Measurements from ENCODE around the gene MAMSTR. TPM values are rescaled to one million over a fixed set of nuclear protein-coding genes. Genes with fewer than 3 reads are reported as not detected.

The MAMSTR gene
- total and polyA plus RNA-seq, 9 of the 15 experiments (the other 6 are each of a cell fraction or from before 2014, with no cell fraction given), result 0.08 to 1.00 (median 0.40) TPM; not detected in 1

GRCh38 chr19:48724796-48725753 lies 5.5 kb upstream of the MAMSTR start (continued):
- TF ChIP-seq, protein P1, sequence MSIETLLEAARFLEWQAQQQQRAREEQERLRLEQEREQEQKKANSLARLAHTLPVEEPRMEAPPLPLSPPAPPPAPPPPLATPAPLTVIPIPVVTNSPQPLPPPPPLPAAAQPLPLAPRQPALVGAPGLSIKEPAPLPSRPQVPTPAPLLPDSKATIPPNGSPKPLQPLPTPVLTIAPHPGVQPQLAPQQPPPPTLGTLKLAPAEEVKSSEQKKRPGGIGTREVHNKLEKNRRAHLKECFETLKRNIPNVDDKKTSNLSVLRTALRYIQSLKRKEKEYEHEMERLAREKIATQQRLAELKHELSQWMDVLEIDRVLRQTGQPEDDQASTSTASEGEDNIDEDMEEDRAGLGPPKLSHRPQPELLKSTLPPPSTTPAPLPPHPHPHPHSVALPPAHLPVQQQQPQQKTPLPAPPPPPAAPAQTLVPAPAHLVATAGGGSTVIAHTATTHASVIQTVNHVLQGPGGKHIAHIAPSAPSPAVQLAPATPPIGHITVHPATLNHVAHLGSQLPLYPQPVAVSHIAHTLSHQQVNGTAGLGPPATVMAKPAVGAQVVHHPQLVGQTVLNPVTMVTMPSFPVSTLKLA (conservative IDR thresholded peaks at IDR 0.05), result 0 out of 4 replicates have a peak, but pooled peaks of 1 of the 2 experiments have one; percentile 32
- TF ChIP-seq ATF7 (IDR thresholded peaks at IDR 0.05) (peak; percentile 79), MEF2A (IDR thresholded peaks at IDR 0.05; ENCODE audit: control insufficient read depth, low read depth, low read length) (no peak), FOXP1 (CRISPR knock-in tag; IDR thresholded peaks at IDR 0.05) (no peak), ZNF184 (CRISPR knock-in tag; IDR thresholded peaks at IDR 0.05) (no peak), MAZ (CRISPR knock-in tag; conservative IDR thresholded peaks at IDR 0.05 in 1 of 2, IDR thresholded peaks at IDR 0.05 in 1 of 2) (peak in 1 of 2 experiments; percentile 24; a peak in 1 of 4 replicates), ZFPM2 (CRISPR knock-in tag; IDR thresholded peaks at IDR 0.05) (no peak), ZNF175 (CRISPR knock-in tag; IDR thresholded peaks at IDR 0.05; ENCODE audit: low read depth) (peak; percentile 86), TOE1 (IDR thresholded peaks at IDR 0.05; ENCODE audit: borderline replicate concordance) (no peak), TOE1 (CRISPR knock-in tag; IDR thresholded peaks at IDR 0.05; ENCODE audit: borderline replicate concordance, low read depth) (no peak), MAFG (tag; conservative IDR thresholded peaks at IDR 0.05) (peak; percentile 51; the same call in 1 of the 2 replicates), SREBF2 (CRISPR knock-in tag; IDR thresholded peaks at IDR 0.05) (no peak), HNRNPH1 (optimal IDR thresholded peaks at IDR 0.05; ENCODE audit: low read depth, low read length) (no peak), ATF1 (CRISPR knock-in tag; IDR thresholded peaks at IDR 0.05) (no peak), ATF1 (tag; IDR thresholded peaks at IDR 0.05) (peak; percentile 77), ETV6 (IDR thresholded peaks at IDR 0.05; ENCODE audit: borderline replicate concordance in 1 of 2, low read depth in 2 of 2, low read length in 1 of 2) (peak; percentile 74 to 88; a peak in 3 of 4 replicates), ETV6 (CRISPR knock-in tag; IDR thresholded peaks at IDR 0.05; ENCODE audit: borderline replicate concordance) (no peak), JUND (IDR thresholded peaks at IDR 0.05; ENCODE audit: borderline replicate concordance, low read depth, low read length) (no peak; the same call in 1 of the 2 replicates), JUND (tag; IDR thresholded peaks at IDR 0.05; ENCODE audit: borderline replicate concordance, low read depth, low read length) (peak; percentile 74; the same call in 2 of the 3 replicates), ZNF212 (CRISPR knock-in tag; IDR thresholded peaks at IDR 0.05) (no peak), ZNF408 (CRISPR knock-in tag; IDR thresholded peaks at IDR 0.05; ENCODE audit: low read depth) (no peak)
- TF ChIP-seq, protein P2, sequence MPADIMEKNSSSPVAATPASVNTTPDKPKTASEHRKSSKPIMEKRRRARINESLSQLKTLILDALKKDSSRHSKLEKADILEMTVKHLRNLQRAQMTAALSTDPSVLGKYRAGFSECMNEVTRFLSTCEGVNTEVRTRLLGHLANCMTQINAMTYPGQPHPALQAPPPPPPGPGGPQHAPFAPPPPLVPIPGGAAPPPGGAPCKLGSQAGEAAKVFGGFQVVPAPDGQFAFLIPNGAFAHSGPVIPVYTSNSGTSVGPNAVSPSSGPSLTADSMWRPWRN (IDR thresholded peaks at IDR 0.05; ENCODE audit: low read depth), result no peak
- TF ChIP-seq, protein P3, sequence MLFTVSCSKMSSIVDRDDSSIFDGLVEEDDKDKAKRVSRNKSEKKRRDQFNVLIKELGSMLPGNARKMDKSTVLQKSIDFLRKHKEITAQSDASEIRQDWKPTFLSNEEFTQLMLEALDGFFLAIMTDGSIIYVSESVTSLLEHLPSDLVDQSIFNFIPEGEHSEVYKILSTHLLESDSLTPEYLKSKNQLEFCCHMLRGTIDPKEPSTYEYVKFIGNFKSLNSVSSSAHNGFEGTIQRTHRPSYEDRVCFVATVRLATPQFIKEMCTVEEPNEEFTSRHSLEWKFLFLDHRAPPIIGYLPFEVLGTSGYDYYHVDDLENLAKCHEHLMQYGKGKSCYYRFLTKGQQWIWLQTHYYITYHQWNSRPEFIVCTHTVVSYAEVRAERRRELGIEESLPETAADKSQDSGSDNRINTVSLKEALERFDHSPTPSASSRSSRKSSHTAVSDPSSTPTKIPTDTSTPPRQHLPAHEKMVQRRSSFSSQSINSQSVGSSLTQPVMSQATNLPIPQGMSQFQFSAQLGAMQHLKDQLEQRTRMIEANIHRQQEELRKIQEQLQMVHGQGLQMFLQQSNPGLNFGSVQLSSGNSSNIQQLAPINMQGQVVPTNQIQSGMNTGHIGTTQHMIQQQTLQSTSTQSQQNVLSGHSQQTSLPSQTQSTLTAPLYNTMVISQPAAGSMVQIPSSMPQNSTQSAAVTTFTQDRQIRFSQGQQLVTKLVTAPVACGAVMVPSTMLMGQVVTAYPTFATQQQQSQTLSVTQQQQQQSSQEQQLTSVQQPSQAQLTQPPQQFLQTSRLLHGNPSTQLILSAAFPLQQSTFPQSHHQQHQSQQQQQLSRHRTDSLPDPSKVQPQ (CRISPR knock-in tag; IDR thresholded peaks at IDR 0.05; ENCODE audit: borderline replicate concordance), result no peak

Measured in K562 (cell line).